Measurements from ENCODE around the gene ZNF732. TPM values are rescaled to one million over a fixed set of nuclear protein-coding genes. Genes with fewer than 3 reads are reported as not detected.

ZNF732 gene
- 0.17 and 0.29 TPM in 2 replicates for total RNA-seq

DNA sequence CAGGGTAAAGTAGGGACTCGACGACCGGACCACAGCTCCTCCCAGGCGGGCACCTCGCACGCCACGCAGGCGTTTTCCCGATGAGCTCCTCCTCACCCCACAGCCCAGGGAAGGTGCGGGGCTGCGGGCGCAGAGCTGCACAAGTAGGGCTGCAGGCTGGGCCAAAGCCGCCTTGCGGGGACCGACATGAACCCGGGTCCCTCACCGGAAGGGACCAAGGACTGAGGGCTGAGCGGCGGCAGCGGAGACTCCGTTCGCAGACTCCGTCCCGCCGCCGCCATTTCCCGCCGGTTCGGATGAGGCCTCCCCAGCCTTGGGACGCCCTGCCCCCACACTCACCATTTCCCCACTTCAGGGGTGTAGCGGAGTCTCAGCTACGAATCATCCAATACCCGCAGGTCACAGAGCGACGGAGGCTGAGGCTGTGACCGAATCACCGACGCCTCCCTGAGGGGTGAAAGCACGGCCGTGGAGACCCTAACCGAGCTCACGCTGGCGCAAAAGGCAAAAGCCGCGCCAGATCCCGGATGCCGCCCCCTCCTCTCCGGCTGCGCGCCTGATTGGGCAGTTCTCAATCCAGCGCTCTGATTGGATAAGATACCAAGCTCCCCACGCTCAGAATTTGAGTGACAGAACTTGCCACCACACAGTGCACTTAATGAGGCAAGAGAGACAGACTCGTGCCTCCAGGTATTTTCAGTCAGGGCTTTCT is at the start of gene ZNF732:
TSS of gene ZNF732 (minus strand) at position 506 of the 712 bp plus-strand sequence. CDS start at position 342, 164 bp downstream.

DNA sequence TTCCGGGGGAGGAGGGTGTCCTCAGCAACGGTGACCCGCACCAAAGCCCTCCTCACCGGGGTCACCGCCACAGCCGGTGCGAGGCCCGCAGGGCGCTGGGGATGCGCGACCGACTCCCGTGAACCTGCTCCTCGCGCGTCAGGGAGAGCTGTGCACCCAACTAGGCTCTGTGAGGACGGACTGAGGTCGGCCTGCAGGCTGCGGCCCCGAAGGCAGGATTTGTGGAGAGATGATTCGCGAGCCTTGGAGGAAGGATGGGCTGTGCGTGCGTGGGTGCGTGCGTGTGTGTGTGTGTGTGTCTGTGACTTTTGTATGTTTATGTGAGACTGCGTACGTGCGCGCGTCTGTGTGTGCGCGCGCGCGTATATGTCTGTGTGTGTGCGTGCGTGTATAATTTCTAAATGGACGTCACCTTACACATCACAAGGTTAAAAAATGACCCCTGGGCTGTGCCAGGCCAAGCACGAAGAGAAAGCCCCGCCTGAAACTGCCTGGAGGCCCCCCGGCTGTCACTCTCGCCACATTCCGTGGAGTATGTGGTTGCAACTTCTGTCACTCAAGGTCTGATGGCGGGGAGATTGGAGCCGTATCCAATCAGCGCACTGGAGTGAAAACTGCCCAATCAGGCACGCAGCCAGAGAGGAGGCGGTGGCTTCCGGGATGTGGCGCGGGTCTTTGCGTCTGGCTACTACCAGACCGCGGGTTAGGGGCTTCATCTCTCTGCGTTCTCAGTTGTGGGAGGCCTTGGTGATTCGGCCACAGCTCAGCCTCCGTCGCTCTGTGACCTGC is 32.1 kb upstream of the ZNF732 start, which contains the start of gene ZNF141:
TSS of gene ZNF141 (plus strand) at position 672 of the 789 bp plus-strand sequence. CDS start 170 bp downstream, outside the sequence.

Other genes starting within 250 kb of the ZNF732 start
- 5.1 and 6.1 TPM in 2 replicates for gene ZNF718, start 181.0 kb downstream of the ZNF732 start, total RNA-seq
- 8.4 and 13.5 TPM in 2 replicates for gene ZNF141, start 32.3 kb upstream of the ZNF732 start, total RNA-seq
- 25.5 and 30.1 TPM in 2 replicates for gene ZNF721, start 193.7 kb upstream of the ZNF732 start, total RNA-seq
- gene PIGG, start 193.7 kb upstream of the ZNF732 start, total RNA-seq: 47.6 and 54.0 TPM in 2 replicates